Smooth muscle cell (in vitro differentiated cells): Measurements from ENCODE around the gene ZNF407. TPM values are rescaled to one million over a fixed set of nuclear protein-coding genes. Genes with fewer than 3 reads are reported as not detected.

ENCODE experiments used
- DNase-seq: peaks from one replicate; lab custom pipeline; 2025; ENCODE audit not compliant: unreplicated experiment; lab: John Stamatoyannopoulos, UW
- H2AFZ ChIP-seq: fragments of 200-600 bp; sonication (generic); 2 replicates; pipeline ENCODE4 v1.6.0; 2016; ENCODE audit warnings: antibody characterized with exemption, low read depth, mild to moderate bottlenecking
- H3F3A ChIP-seq: fragments of 200-600 bp; sonication (generic); 2 replicates; pipeline ENCODE4 v1.6.0; 2017; ENCODE audit warnings: antibody characterized with exemption, low read depth
- H3K27ac ChIP-seq: fragments of 200-600 bp; sonication (generic); 2 replicates; pipeline ENCODE4 v1.5.1; 2016; ENCODE audit warnings: low read depth, mild to moderate bottlenecking
- H3K27me3 ChIP-seq: fragments of 200-600 bp; sonication (generic); 2 replicates; pipeline ENCODE4 v1.6.1; 2016; ENCODE audit warnings: low read depth, mild to moderate bottlenecking
- H3K36me3 ChIP-seq: fragments of 200-600 bp; sonication (generic); 2 replicates; pipeline ENCODE4 v1.5.1; 2016; ENCODE audit warnings: low read depth
- H3K4me1 ChIP-seq: fragments of 200-600 bp; sonication (generic); 2 replicates; pipeline ENCODE4 v1.5.1; 2016; ENCODE audit warnings: low read depth
- H3K4me2 ChIP-seq: fragments of 200-600 bp; sonication (generic); 2 replicates; pipeline ENCODE4 v1.6.0; 2016; ENCODE audit warnings: mild to moderate bottlenecking
- H3K4me3 ChIP-seq: fragments of 200-600 bp; sonication (generic); 2 replicates; pipeline ENCODE4 v1.5.1; 2016; ENCODE audit warnings: mild to moderate bottlenecking
- H3K79me2 ChIP-seq: fragments of 200-600 bp; sonication (generic); 2 replicates; pipeline ENCODE4 v1.6.0; 2016; ENCODE audit warnings: low read depth, mild to moderate bottlenecking
- H3K9ac ChIP-seq: fragments of 200-600 bp; sonication (generic); 2 replicates; pipeline ENCODE4 v1.6.0; 2016; ENCODE audit warnings: low read depth
- H3K9me3 ChIP-seq: fragments of 200-600 bp; sonication (generic); replicated peaks from 2 replicates; pipeline ENCODE4 v1.5.1; 2016; ENCODE audit warnings: low read depth
- H4K20me1 ChIP-seq: fragments of 200-600 bp; sonication (generic); 2 replicates; pipeline ENCODE4 v1.6.0; 2016; ENCODE audit warnings: low read depth
- WGBS: methylation state at CpG from one replicate; pipeline ENCODE4 v1.1.7; 2016; ENCODE audit warnings: low lambda C conversion rate; 5-methylcytosine and 5-hydroxymethylcytosine counted together
- polyA plus RNA-seq: library from polyadenylated mRNA; unstranded; fragments of >200 nt; fragmentation: Nextera tagmentation; extraction: Ambion mirVana; gene quantifications from 2 replicates; pipeline ENCODE4 v1.2.1, GENCODE V29; 2016
- total RNA-seq: library from RNA; depleted of rRNA; stranded (reverse); fragments of >200 nt; gene quantifications from 2 replicates; pipeline ENCODE4 v1.2.3, GENCODE V29; 2014
- TF ChIP-seq, protein P1 (sequence below): fragments of 200-600 bp; sonication (generic); IDR thresholded peaks from 2 replicates; pipeline ENCODE4 v1.5.1; 2017; ENCODE audit warnings: borderline replicate concordance, mild to moderate bottlenecking, antibody characterized with exemption; ENCODE audit not compliant: insufficient read depth, poor library complexity, severe bottlenecking

ZNF407 gene
- total and polyA plus RNA-seq, 2 experiments from 2014 or later: 4.5 to 11.5 TPM

DNA sequence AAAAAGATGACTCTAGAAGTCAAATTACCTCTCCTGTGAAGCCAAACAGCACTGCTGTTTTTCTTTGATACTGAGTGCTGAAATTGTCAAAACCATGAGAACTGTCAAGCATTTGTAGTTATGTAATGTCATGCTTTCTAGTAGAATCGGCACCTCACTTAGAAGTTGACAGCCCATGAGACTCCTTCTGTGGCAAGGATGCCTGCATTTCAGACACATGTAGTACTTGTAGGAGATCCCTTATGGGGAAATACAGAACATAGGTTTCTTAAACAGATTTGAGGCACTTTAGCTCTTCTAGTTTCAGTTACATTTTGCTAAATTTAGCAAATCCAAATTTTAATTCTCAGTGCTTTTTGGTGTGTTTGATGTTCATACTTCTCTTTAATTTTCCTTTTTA, 15.7 kb downstream of the ZNF407 start:
- Histone ChIP-seq H3K79me2 (peaks cover 30% of the 10 kb centered on the region), H3K9me3 (no peaks in the 10 kb centered on the region), H3K4me3 (no peak overlapping the region), H3K4me2 (no peak overlapping the region), H4K20me1 (peaks cover 55% of the 10 kb centered on the region), H2AFZ (no peak overlapping the region), H3K36me3 (no peaks in the 10 kb centered on the region), H3K27ac (no peak overlapping the region), H3K27me3 (no peaks in the 10 kb centered on the region), H3K9ac (no peak overlapping the region), H3F3A (no peaks in the 10 kb centered on the region), H3K4me1 (no peaks in the 10 kb centered on the region)
- no peak for DNase-seq
- TF ChIP-seq, protein P1, sequence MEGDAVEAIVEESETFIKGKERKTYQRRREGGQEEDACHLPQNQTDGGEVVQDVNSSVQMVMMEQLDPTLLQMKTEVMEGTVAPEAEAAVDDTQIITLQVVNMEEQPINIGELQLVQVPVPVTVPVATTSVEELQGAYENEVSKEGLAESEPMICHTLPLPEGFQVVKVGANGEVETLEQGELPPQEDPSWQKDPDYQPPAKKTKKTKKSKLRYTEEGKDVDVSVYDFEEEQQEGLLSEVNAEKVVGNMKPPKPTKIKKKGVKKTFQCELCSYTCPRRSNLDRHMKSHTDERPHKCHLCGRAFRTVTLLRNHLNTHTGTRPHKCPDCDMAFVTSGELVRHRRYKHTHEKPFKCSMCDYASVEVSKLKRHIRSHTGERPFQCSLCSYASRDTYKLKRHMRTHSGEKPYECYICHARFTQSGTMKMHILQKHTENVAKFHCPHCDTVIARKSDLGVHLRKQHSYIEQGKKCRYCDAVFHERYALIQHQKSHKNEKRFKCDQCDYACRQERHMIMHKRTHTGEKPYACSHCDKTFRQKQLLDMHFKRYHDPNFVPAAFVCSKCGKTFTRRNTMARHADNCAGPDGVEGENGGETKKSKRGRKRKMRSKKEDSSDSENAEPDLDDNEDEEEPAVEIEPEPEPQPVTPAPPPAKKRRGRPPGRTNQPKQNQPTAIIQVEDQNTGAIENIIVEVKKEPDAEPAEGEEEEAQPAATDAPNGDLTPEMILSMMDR: no peak
- WGBS: 100% methylated on average over 1 of the region's 1 CpG

DNA sequence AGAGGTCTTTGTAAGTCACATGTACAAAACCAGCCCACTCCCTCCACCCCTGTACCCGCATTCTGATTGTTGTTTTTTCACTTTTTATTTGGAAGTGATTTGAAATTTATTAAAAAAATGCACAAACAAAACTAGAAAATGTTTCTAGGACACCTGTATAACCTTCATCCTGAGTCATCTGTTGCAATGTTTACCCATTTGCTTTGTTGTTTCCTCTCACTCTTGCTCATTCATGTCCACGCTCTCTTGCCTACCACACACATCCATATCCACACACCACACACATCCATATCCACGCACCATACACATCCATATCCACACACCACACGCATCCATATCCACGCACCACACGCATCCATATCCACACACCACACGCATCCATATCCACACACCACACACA, 18.8 kb downstream of the ZNF407 start:
- peaks cover 35% of the 10 kb centered on the region for H4K20me1 ChIP-seq

DNA sequence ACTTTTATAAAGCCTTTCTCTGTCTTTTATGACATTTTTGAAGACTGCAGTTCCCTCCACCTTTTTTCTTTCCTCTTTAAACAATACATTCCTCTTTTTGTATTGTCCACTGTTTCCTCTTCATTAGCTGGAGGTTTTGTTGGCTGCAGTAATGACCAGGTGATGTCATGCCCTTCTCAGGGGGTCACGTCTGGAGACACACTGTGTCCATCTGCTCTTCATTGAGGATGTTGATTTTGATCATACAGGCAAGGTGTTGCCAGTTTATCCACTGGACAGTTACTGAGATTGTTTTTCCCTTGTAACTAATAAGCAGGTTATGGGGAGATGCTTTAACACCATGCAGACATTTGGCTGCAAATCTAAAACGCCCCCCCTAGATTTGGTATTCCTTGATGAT, 19.8 kb downstream of the ZNF407 start:
- 87% methylated on average over 2 of the region's 2 CpGs for WGBS
- H3K79me2 ChIP-seq: peaks cover 35% of the 10 kb centered on the region
- TF ChIP-seq, protein P1: no peak

More for the DNA sequence above, 18.8 kb downstream of the ZNF407 start:
- Histone ChIP-seq H3K36me3 (no peaks in the 10 kb centered on the region), H3K27me3 (no peaks in the 10 kb centered on the region), H3K79me2 (peaks cover 41% of the 10 kb centered on the region), H3K9me3 (no peaks in the 10 kb centered on the region), H3K4me3 (no peak overlapping the region), H3K9ac (no peak overlapping the region), H3K27ac (peak overlapping the region; percentile 50), H2AFZ (no peak overlapping the region), H3K4me2 (no peak overlapping the region), H3K4me1 (no peaks in the 10 kb centered on the region), H3F3A (no peaks in the 10 kb centered on the region)
- WGBS: 70% methylated on average over 7 of the region's 7 CpGs
- no peak for DNase-seq
- TF ChIP-seq, protein P1: no peak

DNA sequence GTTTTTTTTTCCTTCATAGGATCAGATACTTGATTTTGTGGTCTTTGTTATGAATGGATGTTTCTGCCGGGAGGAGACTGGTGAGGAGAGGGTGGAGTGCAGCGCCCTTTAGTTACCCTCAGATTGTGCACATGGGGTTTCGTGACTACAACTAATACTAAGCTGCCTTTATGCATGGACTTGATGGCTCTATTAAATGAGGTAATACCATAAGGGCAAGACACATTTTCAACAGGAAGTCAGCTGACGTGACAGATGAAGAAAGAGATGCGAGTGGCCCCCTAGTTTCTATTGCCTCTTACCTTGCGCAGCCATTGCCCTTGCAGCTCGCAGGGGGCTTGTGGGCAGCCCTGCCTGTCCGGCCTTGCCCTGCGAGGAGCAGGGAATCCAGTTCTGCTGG, 24.4 kb downstream of the ZNF407 start:
- Histone ChIP-seq H3K4me1 (no peaks in the 10 kb centered on the region), H3K27ac (no peak overlapping the region), H3K79me2 (peaks cover 33% of the 10 kb centered on the region), H3K4me3 (no peak overlapping the region), H3K27me3 (no peaks in the 10 kb centered on the region), H2AFZ (no peak overlapping the region), H3K9ac (no peak overlapping the region), H3K36me3 (no peaks in the 10 kb centered on the region), H3F3A (no peaks in the 10 kb centered on the region), H3K4me2 (no peak overlapping the region), H3K9me3 (no peaks in the 10 kb centered on the region), H4K20me1 (peaks cover 31% of the 10 kb centered on the region)
- no peak for DNase-seq
- TF ChIP-seq, protein P1: no peak
- 87% methylated on average over 9 of the region's 9 CpGs for WGBS

More for the DNA sequence above, 19.8 kb downstream of the ZNF407 start:
- no peak for DNase-seq
- no peaks in the 10 kb centered on the region for H3K36me3 ChIP-seq
- no peak overlapping the region for H2AFZ ChIP-seq
- H3K9ac ChIP-seq: no peak overlapping the region
- H3K27ac ChIP-seq: no peak overlapping the region
- peaks cover 30% of the 10 kb centered on the region for H4K20me1 ChIP-seq
- H3K4me3 ChIP-seq: no peak overlapping the region
- no peaks in the 10 kb centered on the region for H3K9me3 ChIP-seq
- H3K27me3 ChIP-seq: no peaks in the 10 kb centered on the region
- no peak overlapping the region for H3K4me2 ChIP-seq
- no peaks in the 10 kb centered on the region for H3F3A ChIP-seq
- H3K4me1 ChIP-seq: no peaks in the 10 kb centered on the region
